HG03565 (cell line): ENCODE data around the gene PPP2R5B.

ENCODE experiments used
- ATAC-seq: cut with Tn5 transposase; IDR thresholded peaks from one replicate; pipeline ENCODE4 v1.9.1; 2021; ENCODE audit warnings: mild to moderate bottlenecking, moderate library complexity; ENCODE audit not compliant: unreplicated experiment

Gene PPP2R5B

DNA sequence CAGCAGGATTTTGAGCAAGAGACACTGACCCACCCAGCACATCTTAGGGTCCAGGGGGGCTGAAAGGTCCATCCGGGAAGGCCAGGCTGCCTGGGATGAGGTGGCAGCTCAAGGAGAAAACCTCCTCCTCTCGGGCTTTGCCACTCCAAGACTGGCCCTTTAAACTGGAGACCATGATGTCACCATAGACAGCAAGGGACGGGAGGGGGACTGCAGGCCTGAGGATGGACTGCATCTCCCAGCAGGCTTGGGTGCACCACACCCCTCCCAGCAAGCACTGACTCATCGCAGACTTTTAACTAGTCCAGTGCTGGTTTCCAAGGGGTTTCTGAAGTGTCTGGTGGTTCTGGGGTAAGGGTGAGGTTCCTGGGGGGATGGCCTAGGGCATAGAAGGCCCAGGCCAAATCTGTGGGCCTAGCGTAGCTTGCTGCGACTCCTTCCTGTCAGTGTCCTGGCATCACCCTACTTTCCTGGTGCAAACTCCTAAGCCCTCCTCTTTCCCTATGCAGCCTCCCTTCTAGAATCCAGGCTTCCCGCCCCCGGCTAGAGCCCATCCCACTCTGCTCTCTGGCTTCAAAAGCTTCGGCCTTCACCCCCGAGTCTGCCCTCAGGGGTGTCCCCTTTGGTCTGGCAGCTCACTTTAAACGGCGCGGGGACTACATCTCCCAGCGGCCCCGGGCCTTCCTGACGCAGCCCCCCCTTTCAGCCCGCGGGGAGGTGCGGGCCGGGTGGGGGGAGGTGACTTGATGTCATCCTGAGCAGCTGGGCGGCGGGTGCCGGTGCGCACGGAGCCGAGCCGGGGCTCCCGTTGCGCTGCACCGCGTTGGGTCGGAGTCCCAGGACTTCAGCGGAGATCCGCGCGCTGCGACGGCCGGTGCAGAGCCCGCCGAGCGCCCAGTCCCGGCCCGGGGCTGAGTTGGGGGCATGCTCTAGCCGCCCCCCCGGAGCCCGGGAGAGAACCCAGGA is at the start of gene PPP2R5B:
Gene PPP2R5B (plus strand): TSS at position 746 of the 966 bp plus-strand sequence. CDS start 1,046 bp downstream, outside the sequence.
- peak; percentile 70 for ATAC-seq

DNA sequence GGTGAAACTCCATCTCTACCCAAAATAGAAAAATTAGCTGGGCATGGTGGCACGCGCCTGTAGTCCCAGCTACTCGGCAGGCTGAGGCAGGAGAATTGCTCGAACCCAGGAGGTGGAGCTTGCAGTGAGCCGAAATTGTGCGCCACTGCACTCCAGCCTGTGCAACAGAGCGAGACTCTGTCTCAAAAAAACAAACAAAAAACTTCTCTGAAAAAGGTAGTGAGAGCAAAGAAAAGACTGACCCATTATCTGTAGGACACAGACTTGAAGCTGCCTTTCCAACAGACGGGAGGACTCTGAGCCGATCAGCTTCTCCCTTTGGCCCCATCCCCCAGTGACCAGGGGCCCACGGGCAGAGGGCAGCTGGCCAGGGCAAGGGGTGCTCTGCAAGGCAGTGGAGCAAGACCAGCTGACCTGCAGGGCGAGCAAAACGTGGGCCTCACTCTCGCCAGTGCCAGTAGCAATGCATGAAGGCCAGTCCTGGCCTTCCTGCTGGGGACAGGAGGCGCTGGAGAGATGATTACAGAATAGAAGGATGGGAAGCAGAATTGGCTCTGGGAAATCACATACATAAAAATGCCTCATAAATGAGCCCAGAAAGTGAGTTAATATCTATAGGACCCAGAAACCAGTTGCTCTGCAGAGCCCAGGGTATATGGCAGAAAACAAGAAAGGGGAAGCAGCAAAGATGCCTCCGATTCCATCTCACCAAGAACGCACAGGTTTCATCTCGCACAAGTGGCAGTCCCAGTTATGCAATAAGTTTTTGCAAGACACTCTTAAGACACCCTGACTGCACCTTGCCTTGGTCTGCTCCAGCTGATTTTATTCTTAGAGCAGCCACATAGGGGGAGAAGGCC is 48.9 kb upstream of the PPP2R5B start:
- ATAC-seq, result no peak

GRCh38 chr11:64876229-64876750 is 48.2 kb upstream of the PPP2R5B start:
- no peak for ATAC-seq

DNA sequence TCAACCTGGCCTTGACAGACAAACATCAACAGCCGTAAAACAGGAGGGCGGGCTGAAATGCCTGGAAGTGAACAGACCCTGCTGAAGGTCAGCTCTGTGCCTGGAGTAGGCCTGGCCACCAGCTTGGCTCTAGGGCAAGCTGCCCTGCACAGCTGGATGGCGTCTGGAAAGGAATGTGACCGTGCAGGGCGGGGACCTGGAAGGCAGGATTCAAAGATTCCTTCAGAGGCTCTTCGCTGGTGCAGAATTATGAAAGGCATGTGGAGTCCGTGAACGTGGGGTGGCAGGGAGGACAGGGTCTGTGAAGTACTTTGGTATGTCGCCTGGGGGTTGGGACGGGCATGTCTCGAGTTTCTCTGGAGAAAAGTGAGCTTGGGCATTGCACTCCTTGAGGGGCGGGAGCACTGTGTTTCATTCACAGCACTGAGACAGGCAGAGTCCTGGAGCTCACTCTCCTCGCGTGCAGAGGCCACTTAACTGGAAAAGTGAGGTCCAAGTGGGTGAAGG is 47.6 kb upstream of the PPP2R5B start:
- ATAC-seq, result no peak

DNA sequence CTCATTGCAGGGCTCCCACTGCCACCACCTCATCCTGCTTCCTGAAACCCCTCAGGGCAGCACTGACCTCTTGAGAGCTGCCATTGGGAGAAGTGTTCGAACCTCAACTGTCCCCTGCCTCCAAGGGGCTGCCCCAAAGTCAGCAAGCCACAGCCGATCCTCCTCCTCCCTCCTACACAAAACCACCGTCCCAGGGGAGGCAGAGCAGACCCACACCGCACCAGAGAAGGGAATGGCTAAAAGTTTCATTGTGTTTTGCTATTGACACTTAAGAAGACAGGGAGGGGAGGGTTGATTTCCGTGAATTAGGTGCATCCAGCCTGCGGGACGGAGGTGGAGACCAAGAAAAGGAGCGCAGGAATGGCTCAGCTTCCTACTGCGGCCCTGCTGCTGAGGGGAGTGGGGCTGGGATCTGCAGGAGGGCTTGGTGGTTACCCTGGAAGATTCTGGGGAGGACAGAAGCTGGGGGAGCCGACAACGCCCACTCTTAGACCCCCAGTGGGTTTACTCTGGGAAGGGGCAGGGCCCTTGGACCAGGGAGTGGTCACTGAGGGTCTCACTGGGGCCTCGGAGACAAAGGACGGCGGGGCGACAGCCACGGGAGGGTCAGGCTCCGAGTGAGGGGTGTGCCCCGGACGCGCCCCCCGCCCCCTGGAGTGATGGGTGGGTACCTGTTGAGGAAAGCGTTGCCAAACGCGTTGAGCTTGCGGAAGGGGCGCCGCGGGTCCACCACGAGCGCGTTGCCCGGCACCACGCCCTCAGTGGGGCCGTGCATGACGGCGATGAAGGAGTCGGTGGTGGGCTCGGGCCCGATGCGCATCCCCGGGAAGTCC is 46.9 kb upstream of the PPP2R5B start:
- ATAC-seq, result no peak

DNA sequence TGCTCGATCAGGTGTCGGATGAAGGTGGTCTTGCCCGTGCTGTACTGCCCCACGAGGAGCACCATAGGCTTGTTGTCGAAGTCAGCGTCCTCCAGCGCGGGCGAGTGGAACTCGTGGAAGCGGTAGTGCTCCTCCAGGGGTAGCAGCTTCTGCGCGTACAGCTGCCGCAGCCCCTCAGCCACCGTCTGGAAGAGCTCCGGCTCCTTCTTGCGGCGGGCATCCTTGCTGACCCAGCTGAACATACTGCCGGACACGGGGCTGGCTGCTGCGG is 46.3 kb upstream of the PPP2R5B start:
- no peak for ATAC-seq

DNA sequence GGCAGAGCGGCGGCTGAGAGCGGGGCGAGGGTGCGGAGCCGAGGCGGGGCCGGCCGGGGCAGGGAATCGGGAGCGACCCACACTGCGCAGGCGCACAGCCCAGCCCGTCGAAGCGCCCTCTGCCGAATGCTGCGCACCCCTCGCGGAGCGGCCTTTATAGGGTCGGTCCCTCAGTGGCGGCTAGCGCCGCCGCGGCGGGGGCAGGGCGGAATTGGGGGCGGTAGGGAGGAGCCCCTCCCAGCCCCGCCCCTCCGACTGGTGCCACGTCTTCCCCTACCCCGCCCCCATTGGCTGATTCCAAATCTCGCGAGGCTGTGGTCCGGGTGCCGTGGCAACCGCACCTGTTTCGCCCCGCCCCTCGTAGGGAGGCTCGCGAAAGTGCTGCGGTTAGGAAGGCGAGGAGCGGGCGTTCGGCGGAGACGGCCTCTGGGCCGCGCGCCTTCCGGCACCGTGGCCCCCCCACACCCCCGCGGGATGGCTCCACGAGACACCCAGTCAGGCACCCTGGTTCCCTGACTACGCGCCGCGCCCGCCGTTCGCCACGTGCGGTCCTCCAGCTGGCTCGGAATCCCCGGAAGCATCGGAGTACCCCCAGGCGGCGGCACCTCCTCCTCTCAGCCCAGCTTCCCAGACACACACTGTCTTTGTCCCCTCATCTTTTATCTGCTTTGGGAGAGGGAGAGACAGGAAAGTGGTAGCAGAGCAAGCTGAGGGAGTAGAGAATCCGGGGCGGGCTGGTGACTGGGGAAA is 45.8 kb upstream of the PPP2R5B start, which contains the start of gene EHD1:
Gene EHD1 (minus strand): TSS at position 128 of the 750 bp plus-strand sequence. CDS start 157 bp downstream, outside the sequence.
- ATAC-seq, result peak; percentile 56

DNA sequence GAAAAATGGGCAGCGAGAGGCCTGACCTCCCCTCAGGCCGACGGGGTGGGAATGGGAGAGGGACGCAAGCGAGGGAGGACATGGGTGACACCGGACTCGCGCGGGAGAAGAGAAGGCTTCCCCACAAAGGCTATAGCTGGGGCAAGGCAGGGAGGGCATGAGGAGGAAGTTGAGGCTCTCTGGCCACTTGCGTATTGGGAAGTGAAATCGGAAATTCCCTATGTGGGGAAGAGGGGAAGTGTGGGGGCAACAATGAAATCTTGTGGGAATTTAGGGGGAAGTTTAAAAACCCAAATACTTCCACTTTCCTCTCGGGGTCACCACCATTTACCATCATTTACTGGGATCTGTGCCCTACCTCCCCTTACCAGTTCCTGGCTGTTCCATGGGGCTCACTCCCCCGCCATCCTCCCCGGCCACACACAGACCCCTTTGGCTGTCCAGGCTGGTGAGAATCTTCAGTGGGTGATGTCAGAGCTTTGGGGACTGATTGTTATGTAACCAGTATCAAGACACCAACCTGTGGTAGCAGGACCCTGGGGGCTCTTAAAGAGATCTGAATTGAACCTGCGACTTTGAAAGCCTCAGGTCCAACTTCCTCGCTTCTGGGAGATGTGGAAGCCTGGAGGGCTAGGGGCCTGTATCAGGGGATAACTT is 45.1 kb upstream of the PPP2R5B start:
- ATAC-seq, result no peak

GRCh38 chr11:64880240-64881001 is 44.1 kb upstream of the PPP2R5B start:
- no peak for ATAC-seq

GRCh38 chr11:64881476-64881875 is 43.0 kb upstream of the PPP2R5B start:
- no peak for ATAC-seq

- ATAC-seq, result no peak
These were observed 42.2 kb upstream of the PPP2R5B start for GRCh38 chr11:64882243-64882642.

GRCh38 chr11:64883575-64883974 is 40.9 kb upstream of the PPP2R5B start:
- ATAC-seq, result no peak

DNA sequence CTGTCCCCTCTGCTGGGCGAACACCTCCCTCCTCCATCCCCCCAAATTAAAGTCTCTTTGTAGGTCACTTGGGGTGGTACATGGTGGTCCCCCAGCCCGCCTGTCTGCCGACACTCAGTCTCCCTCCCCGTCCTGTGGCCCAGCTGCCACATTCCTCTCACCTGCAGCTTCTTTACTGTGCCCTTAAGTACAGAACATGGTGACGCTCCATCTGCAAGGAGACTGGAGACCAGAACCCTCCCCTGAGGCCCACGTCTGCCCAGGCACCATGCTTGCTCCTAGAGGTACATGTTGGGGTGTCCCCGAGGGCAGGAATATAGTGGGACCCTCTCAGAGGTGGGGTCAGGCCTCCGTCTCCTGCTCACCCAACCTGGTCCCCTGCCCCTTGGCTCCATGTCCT is 40.5 kb upstream of the PPP2R5B start:
- no peak for ATAC-seq

GRCh38 chr11:64885367-64886286 is 38.9 kb upstream of the PPP2R5B start:
- no peak for ATAC-seq

- no peak for ATAC-seq
These were observed 37.2 kb upstream of the PPP2R5B start for GRCh38 chr11:64887234-64887756.

- ATAC-seq, result no peak
These were observed 36.6 kb upstream of the PPP2R5B start for GRCh38 chr11:64887757-64888405.

- no peak for ATAC-seq
These were observed 36.1 kb upstream of the PPP2R5B start for GRCh38 chr11:64888406-64888728.
